Measurements from ENCODE around the gene GPX3. TPM values are rescaled to one million over a fixed set of nuclear protein-coding genes. Genes with fewer than 3 reads are reported as not detected.

The GPX3 gene
- total and polyA plus RNA-seq, 2 donors (not counting 3 experiments of a cell fraction or from before 2014, with no cell fraction given): 5.1 to 17.1 TPM

GRCh38 chr5:151053796-151054462, 33.5 kb downstream of the GPX3 start:
- dilution Hi-C loops (cut with MboI; ENCODE audit: extremely low pct_ligation_motif_present, low sequenced_read_pairs) (no loop called here), intact Hi-C loops (cut with micrococcal nuclease) (loop anchor here (5.0 kb wide), 1 partner anchor 43 kb away; no protein-coding TSS in a partner anchor)
- H4K20me1 ChIP-seq (replicated peaks; ENCODE audit: control insufficient read depth, extremely low read depth, insufficient read depth, low read length): no peaks in the 10 kb centered on the region
- CTCF ChIA-PET: interaction anchor here (1.1 to 9.9 kb wide), 3 partner anchors 12 to 58 kb away, joined by 4 to 679 read pairs (median 4); no protein-coding TSS in a partner anchor
- no peak overlapping the region for H3K9ac ChIP-seq (replicated peaks; ENCODE audit: extremely low read depth, insufficient read depth, low read length)
- no peaks in the 10 kb centered on the region for H3K79me2 ChIP-seq (ENCODE audit: control insufficient read depth, insufficient read depth, low read length)
- H3K27me3 ChIP-seq (ENCODE audit: control insufficient read depth in 2 of 2, insufficient read depth in 2 of 2, low read length in 2 of 2): no peaks in the 10 kb centered on the region
- H3K4me2 ChIP-seq (ENCODE audit: insufficient read depth, low read length): no peak overlapping the region
- H3K4me3 ChIP-seq (replicated peaks in 1 of 3; ENCODE audit: insufficient read depth in 1 of 3, low read depth in 1 of 3, low read length in 3 of 3): no peak overlapping the region
- no peak overlapping the region for H2AFZ ChIP-seq (ENCODE audit: low read depth, low read length)
- TF ChIP-seq FOS (IDR thresholded peaks at IDR 0.05; ENCODE audit: borderline replicate concordance, insufficient read depth, low read length) (no peak), MAX (IDR thresholded peaks at IDR 0.05; ENCODE audit: insufficient read depth, insufficient read length) (no peak), POLR2A (IDR thresholded peaks at IDR 0.05; ENCODE audit: low read depth, low read length) (no peak), GATA2 (IDR thresholded peaks at IDR 0.05; ENCODE audit: insufficient read depth, insufficient read length, low read depth, low read length) (no peak), POLR2AphosphoS5 (IDR thresholded peaks at IDR 0.05; ENCODE audit: insufficient read depth, low read depth, low read length) (no peak), JUN (IDR thresholded peaks at IDR 0.05; ENCODE audit: borderline replicate concordance, insufficient read depth, insufficient read length, low read depth) (no peak), MYC (IDR thresholded peaks at IDR 0.05; ENCODE audit: low read depth, low read length) (no peak), EZH2 (IDR thresholded peaks at IDR 0.05; ENCODE audit: borderline replicate concordance, low read depth, low read length, severe bottlenecking) (no peak)
- TF ChIP-seq, protein P1, sequence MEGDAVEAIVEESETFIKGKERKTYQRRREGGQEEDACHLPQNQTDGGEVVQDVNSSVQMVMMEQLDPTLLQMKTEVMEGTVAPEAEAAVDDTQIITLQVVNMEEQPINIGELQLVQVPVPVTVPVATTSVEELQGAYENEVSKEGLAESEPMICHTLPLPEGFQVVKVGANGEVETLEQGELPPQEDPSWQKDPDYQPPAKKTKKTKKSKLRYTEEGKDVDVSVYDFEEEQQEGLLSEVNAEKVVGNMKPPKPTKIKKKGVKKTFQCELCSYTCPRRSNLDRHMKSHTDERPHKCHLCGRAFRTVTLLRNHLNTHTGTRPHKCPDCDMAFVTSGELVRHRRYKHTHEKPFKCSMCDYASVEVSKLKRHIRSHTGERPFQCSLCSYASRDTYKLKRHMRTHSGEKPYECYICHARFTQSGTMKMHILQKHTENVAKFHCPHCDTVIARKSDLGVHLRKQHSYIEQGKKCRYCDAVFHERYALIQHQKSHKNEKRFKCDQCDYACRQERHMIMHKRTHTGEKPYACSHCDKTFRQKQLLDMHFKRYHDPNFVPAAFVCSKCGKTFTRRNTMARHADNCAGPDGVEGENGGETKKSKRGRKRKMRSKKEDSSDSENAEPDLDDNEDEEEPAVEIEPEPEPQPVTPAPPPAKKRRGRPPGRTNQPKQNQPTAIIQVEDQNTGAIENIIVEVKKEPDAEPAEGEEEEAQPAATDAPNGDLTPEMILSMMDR (IDR thresholded peaks at IDR 0.05; ENCODE audit: extremely low read depth in 1 of 2, insufficient read depth in 1 of 2, low read depth in 1 of 2, low read length in 2 of 2): no peak
- no peaks in the 10 kb centered on the region for H3K4me1 ChIP-seq (ENCODE audit: control insufficient read depth, extremely low read depth, insufficient read depth, low read length)
- no peak for FAIRE-seq
- H3K9me1 ChIP-seq (replicated peaks; ENCODE audit: control insufficient read depth, extremely low read depth, insufficient read depth, low read length): no peaks in the 10 kb centered on the region
- POLR2A ChIA-PET: no interaction called here
- BruUV-seq (replicated peaks): no TSS peak
- no peaks in the 10 kb centered on the region for H3K9me3 ChIP-seq (replicated peaks; ENCODE audit: control insufficient read depth, insufficient read depth, low read length)
- no peak for DNase-seq (ENCODE audit: low read depth, low spot score)
- H3K27ac ChIP-seq (ENCODE audit: insufficient read depth, low read depth, low read length): no peak overlapping the region
- H3K36me3 ChIP-seq (ENCODE audit: control insufficient read depth in 2 of 2, extremely low read depth in 1 of 2, insufficient read depth in 2 of 2, low read length in 2 of 2): peaks cover 6 to 42% of the 10 kb centered on the region in 2 experiments

Data from endothelial cell of umbilical vein (primary cell).